HG03103 (cell line): ENCODE data around the gene SLC23A2.

ENCODE experiments used
- ATAC-seq: cut with Tn5 transposase; IDR thresholded peaks from one replicate; pipeline ENCODE4 v1.9.1; 2021; ENCODE audit warnings: low read depth; ENCODE audit not compliant: unreplicated experiment

SLC23A2 gene

DNA sequence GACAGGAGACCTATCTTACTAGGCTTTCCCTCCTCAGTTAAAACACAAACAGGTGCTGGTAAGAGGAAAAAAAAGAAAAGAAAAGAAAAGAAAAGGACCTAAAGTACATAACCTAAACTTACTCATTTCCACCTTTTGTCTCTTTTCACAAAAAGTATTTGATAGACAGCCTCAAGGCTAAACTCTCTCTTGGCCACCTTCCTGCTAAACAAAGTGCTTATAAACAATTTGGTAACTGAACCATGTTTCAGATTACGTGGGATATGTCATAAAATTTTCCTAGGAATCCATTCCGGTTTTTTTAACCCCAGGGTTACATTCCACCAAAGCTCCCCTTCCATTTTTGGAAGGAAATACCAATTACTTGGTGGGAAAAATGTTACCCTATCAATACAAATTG is 170.6 kb downstream of the SLC23A2 start:
- no peak for ATAC-seq

DNA sequence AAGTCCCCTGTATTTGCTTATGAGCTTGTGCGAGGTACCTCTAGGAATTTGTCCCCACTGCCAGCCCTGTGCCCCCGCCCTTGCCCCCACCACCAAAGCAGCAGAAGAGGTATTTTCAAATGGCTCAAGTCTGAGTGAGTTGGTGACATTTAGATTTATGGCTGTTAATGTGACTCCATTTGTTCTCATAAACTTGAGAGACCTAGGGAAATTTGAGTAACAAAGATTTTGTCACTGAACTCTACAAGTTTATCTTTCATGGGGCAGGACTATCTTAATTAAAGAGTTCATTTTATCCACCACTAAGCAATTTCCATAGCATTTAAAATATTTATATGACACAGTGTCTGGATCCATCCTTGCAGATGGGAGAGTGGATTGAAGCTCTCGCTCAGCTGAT is 171.1 kb downstream of the SLC23A2 start:
- ATAC-seq: no peak

DNA sequence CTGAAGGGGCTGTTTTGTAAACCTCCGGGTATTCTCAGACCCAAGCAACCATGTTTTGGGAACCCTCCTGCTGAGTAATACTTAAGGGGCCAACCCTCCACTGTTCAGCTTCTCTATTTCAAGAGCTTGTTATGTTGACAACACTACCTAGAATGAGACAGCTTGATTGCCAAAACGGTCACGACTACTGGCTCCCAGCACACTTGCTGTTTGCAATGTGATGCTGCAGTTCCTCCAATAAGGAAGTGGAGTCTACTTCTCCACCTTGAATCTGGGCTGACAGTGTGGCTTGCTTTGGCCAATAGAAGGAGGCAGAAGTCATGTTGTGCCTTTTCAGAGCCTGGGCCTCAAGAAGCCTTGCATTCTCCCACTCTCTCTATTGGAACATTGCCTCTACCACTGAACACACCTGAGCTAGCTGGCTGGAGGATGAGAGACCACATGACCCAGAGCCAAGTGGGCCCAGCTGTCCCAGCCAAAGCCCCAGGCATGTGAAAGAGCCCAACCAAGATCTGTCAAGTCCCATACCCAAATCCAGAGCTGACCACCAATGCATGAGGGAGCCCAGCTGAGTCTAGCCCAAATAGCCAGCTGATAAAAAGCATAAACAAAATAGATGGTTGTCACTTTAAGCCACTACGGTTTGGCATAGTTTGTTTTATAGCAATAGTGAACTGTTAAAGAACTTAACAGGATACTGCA is 171.6 kb downstream of the SLC23A2 start:
- no peak for ATAC-seq

DNA sequence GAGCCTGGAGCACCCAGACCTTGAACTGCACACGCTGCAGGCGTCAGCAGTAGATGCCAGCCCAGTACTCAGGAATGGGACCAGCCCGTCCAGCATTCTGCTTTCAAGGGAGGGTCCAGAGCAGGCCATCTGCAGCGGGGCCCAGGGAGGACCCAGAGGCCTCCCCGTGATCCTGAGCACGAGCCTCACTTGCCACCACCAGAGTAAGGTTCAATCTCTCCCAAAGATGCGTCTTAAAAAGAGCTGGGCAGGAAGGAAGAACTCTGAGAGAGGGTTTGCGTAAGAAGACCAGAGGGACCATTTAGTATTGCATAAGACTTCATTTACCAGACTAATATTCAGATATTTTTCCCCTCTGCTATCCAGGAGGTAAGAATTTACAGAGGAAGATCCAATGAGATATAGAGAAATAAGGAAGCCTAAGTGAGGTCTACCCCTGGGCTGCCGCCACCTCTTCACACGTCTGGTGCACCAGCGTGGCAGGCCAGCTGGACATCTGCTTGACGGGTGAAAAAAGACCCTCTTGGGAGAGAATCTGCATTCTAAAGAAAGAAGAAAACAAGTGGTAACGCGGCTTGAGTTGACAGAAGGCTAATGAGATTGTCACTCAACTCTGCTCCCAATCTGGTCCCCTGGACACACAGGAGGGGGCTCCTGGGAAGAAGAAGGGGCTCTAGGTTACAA is 172.3 kb downstream of the SLC23A2 start:
- no peak for ATAC-seq

DNA sequence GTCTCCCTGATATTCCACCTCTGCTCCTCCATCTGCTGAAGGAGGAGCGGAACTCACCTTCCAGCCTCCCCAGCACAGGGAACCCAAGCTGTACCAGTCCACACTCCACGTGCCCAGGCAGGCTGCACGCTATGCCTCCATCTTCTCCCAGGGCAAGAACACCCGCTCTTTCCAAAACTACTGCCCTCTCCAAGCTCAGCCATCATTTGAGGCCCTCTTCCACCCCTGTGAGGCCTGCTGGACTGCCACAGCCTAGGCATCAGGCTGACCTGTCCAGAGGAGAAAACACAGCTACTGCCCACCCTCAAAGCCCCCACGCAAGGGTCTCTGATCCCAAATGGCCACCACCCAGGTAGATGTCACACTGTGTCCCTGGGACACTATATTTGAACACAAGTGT is 179.7 kb downstream of the SLC23A2 start:
- no peak for ATAC-seq

DNA sequence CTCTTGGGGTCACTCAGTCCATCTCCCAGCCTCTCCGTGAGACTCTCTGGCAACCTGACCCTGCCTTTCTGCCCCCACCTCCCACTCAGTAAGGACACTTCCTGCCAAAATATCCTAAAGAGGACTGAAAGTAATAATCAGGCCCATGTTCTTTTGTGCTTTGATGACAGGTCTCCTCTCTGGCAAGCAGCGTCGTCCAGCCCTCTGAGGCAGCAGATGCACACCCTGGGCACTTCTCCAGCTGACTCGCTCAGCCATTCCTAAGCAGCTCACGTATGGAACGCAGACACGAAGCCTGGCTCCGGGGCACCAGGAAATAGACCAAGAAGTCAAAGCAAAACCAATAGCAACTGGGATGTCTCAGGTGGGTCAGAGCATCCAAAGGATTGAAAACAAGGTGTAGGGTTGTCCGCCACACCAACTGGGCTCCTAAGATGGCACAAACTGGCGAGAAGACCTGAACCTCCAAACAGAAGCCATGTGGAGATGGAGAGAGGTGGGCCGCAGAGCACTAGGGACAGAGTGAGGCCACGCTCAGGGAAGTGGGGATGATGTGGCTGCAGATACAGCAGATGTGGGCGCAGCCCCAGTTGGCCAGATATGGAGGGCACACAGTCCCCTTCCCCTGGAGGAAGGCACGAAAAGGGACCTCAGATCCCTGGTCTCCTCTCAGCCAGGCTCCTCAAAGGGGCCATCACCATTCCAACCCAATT is 180.3 kb downstream of the SLC23A2 start:
- ATAC-seq: no peak

DNA sequence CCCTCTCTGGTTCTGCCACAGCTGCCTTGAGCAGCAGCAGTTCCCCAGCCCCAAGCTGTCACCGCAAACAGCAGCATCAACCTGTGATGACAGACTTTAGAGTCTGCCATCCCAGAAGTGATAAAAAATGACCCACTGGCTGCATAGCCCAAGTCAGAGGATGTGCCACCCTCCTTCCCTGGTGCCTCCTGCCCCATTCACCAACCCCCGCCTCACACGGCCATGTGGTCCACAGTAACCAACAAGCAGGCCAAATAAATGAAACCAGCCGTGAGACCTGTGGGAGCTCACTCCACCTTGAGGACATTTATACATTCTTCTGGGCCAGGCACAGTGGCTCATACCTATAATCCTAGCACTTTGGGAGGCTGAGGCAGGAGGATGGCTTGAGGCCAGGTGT is 181.4 kb downstream of the SLC23A2 start:
- no peak for ATAC-seq

DNA sequence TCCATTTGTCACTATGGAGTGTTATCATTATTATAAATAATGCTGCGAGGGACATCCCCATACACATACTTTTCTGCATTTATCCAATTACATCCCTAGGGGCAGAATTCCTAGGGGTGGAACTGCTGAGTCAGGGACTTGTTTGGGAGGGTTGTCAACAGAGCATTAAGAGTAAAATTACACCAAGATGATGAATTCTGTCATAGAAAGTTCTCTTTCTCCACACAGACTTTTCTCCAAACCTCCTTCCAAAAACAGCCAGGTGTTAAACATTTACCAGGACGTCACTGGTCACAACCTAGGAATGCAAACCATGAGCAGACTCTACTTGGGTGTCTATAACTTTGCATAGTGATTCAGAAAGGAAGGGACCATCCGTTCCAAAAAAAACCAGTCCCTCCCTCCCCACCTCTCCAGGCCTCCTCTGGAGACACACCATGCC is 184.1 kb downstream of the SLC23A2 start:
- no peak for ATAC-seq

DNA sequence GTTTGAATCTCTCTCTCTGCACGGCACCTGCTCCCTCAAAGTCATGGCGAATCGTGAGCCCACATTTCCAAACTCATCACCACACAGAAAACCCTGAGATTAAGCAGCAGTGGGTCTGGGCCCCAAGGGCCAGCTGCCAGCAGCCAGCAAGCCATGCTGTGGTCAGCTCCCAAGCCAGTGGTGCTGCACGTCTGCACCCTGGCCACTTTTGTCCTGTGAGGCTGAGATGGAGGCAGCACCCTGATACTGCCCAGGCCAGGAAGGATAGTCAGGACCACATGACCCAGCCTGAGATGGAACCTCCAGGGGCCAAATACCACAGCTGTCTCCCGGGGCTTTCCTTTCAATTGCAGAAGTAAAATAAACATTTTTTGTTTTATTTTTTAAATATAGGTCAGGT is 185.7 kb downstream of the SLC23A2 start:
- ATAC-seq: no peak

DNA sequence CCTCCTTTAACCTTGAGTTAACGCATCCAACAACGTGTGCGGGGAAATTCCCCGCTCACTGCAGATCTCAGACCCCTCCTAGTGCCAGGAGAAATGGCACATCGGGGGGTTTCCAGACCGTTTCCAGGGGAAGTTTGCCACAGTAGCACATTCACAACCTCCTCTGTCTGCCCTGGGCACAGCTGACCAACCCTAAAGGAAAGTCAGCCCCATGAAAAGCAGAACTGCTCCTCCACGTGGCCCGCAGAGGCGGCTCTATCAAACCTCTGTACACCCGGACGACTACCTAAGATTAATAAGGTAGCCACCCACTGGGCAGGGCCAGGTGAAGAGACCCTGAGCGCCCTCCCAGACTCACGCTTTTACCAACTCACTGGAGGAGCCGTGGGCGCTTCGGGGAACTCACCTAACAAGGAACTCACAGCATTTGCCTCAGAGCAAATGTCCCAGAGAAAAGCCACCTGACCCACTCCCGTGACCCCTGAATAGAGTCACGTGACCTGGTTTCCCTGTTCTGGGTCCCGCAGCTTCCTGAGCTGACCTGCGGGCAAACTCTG is 186.5 kb downstream of the SLC23A2 start:
- peak; percentile 33 for ATAC-seq

DNA sequence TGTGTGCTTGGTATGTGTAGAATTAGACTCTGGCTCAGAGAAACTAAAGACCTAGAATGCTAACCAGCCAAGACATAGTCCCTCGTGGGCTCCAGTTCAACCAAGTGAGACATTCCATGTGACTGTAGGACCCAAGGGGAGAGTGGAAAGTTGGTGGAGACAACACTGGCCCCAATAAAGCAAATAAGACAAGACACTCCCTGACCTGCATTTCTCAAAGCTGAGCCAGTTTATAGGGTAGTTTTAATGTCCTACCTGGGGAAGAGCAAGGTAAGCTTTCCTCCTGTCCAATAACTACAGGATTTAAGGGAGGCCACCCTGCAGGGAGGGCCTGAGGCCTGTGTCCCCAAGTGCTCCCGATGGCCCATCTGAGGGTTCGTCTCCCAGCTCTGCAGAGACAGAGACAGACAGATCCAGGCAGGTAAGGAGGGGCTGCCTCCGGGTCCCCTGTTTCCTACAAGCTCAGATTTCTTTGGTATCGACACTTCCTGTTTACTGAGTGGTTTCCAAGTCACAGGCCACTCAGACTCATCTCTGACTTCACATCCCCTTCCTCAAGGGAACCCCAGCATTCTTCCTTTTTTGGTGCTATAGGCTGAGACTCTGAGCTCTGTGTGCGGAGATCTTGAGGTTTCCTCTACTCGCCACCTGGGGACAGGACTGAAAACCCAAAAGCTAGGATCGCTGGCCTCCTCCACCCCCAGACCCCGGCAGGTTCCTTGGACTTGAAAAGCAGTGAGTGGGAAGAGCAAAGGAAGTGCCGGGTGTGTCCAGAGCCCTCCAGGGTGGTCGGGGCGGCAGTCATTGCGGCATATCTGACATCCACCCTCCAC is 187.2 kb downstream of the SLC23A2 start:
- ATAC-seq: peak; percentile 47

DNA sequence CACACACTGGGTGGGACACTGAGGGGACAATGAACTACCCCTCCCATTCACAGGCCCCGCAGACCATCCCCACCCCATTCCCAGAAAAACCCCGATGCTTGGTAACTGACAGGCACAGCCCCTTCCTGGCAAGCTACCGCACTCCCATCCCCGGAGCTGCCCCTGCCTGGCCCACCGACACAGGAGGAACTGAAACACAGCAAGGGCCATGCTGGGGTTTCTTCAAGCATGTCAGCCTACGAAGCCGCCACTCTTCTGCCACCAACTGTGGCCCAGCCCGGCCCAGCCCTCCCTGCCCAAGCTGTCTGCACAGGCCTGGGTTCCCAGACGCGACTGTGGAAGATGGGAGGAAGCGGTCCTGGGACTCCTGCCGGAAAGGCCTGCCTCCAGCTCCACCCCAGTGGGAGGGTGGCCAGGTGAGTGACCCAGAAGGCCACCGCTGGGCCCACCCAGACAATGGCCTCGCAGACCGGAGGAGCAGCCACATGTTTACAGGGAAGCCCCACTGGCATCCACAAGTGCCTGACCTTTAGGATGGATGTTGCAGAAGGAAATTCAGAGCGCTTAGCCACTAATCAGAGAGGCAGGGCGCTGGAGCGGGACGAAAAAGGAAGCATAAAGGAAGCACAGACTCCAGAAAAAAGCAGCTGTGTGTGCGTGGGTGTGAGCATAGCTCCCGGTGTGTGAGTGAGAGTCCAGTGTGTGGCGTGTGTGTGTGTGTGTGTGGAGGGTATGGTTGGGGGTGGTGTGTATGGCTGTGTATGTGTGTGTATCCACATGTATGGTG is 188.0 kb downstream of the SLC23A2 start:
- peak; percentile 27 for ATAC-seq

DNA sequence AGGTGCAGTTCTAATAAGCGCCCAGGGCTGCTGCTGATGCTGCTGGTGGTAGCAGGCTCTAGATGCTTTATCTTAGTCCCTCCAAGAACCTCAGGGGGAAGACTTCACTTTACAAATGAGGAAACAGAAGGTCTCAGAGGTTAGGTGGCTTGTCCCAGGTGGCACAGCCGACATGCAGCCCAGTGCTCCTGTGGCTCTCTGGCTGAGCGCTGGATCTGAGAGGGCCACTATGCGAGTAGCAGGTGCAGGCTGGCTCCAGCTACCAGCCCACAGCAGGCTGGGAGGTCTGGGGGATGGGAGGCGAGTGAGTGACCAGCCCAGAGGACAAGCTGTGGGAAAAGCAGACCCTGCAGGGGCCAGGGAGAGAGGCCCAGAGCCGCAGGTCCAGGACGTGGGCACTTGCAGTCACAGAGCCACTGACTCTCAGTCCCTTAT is 188.7 kb downstream of the SLC23A2 start:
- ATAC-seq: no peak

DNA sequence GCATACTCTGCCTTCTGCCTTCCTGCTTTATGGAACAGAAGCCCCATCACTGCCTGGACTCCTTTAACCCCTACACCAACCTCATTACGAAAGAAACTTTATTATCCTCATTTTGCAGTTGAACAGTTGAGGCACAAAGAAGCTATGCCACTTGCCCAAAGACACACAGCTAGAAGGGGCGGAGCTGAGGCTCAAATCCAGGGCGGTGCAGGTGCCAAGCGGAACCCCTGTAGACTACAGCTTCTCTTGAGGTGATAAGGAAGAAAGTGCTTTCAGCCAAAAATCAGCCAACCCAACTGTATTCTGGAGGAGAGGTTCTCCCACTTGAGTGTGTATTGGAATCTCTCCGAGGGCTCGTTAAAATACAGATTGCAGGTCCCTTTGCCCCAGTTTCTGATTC is 189.1 kb downstream of the SLC23A2 start:
- no peak for ATAC-seq

DNA sequence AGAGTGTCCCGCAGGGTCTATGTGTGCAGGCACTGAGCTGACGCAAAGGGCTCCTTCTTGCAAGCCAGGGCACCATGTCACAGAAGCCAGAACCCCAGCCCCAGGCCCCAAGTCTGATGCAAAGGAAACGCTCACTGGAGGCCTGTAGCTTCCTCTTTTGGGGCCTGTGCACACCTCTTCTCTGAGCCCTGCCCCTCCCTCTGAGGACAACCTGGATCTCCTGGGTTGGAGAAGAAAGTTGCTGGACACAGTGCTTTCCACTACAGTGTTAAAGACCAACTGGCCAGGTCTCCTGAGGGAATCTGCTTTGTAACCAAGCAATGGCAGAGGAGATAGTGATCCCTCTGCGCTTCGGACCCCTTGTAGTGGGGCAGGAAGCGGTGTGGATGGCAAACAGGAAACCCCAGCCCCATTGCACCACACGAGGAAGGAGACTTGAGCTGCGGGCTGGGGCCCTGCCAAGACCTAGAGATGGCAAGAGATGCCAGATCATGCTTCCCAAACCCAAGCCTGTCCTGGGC is 189.6 kb downstream of the SLC23A2 start:
- ATAC-seq: no peak

DNA sequence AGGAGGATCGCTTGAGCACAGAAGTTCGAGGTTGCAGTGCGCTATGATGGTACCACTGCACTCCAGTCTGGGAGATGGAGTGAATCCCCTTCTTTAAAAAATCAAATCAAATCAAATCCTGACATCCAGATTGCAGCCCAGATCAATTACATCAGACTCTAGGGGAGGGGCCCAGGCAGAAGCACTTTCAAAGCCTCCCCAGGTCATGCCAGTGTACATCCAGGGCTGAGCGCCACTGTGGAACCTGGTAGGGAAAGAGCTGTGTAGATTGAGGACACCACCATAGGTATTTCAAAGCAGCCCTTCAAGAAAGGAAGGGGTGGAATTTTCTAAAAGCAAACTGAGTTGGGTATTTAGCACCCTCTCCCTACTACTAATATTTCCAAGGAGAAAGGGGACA is 190.1 kb downstream of the SLC23A2 start:
- ATAC-seq: no peak

DNA sequence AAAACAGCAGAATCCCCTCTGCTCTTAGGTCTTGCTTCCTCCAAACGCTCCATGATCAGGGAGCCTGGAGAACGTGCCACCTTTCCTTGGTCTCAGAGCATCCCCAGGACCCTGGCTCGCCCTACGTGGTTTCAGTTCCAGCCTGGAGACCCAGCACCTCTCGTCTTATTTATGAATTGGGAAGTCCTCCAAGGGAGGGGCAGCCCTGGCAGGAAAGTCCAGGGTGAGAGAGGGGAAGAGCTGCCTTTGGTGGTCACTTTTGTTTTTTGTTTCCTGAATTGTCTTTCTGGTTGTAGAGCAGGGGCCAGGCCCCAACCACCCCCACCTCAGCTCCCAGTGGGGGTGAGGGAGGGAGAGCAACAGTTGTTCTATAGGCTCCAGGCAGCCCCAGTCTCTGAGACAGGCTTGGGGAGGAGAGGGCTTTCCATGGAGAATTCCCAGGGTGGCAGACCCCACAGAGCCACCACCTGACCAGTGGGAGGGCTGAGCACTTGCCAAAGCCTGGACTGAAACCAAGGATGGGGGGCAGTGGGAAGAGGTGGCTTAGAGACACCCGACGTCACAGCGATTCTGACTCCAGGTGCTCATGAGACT is 190.8 kb downstream of the SLC23A2 start:
- ATAC-seq: no peak

DNA sequence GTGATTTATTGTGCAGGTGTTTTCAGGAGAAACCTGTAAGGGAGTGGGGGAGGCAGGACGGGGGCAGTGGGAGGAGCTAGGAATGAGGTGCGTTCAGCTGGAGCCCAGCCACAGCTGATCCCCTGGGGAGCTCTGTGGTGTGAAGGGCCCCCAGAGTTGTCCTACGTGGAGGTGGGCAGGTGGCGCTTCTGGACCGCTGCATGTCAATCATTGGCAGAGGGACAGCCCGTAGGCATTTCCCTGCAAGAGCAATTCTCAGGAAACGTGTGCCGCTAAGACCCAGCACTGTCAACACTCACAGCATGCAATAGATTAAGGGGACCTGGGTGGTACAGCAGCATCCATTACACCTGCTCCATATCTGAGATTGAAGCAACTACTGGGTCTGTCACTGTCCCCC is 191.6 kb downstream of the SLC23A2 start:
- ATAC-seq: no peak

DNA sequence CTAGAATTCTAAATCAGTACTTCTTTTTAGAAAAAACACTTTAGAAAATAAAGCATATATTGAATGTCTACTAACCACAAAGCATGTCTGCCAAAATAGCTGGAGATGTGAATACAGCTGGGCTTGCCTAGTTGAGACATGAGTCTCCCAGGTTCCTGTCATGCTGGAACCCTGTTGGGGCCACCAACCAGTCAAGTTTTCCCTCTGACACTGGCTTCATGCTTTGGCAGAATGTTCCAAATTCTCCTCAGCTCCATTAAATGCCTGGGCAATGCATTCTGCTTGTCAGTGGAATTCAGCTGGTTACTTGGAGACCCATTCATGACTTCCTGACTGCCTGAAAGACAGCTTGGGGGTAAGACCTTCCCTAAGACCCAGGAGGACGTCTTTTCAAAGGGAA is 192.4 kb downstream of the SLC23A2 start:
- no peak for ATAC-seq
